ENCODE results near the gene GATAD2B. TPM values are rescaled to one million over a fixed set of nuclear protein-coding genes. Genes with fewer than 3 reads are reported as not detected.
A peak's percentile ranks its signal among the peaks of the same experiment; 100 is the strongest.

GATAD2B gene
- total RNA-seq, 1 donor: 11.6 TPM

GRCh38 chr1:153763365-153764225, 159.2 kb downstream of the GATAD2B start:
- Histone ChIP-seq H3K27ac (ENCODE audit: low read depth, low read length) (no peak overlapping the region), H3K79me2 (ENCODE audit: insufficient read depth, low read length) (no peaks in the 10 kb centered on the region), H3K9me3 (ENCODE audit: low read depth, low read length) (no peaks in the 10 kb centered on the region), H3K4me3 (ENCODE audit: insufficient read depth, low read length) (no peak overlapping the region), H3K4me2 (ENCODE audit: insufficient read depth, low read length) (no peak overlapping the region), H3K4me1 (ENCODE audit: insufficient read depth, low read length) (peaks cover 4% of the 10 kb centered on the region), H4K20me1 (ENCODE audit: insufficient read depth, low read length) (no peaks in the 10 kb centered on the region), H3K36me3 (ENCODE audit: insufficient read depth, low read length) (peaks cover 70% of the 10 kb centered on the region), H3K27me3 (ENCODE audit: insufficient read depth, low read length) (no peaks in the 10 kb centered on the region), H2AFZ (ENCODE audit: low read length) (no peak overlapping the region)
- peak; percentile 77 for DNase-seq (ENCODE audit: insufficient read length, low spot score, missing footprints)
- no peak for TF ChIP-seq CTCF (IDR thresholded peaks at IDR 0.05; ENCODE audit: extremely low read depth, low read depth, low read length)

GRCh38 chr1:153760440-153760839, 162.3 kb downstream of the GATAD2B start:
- Histone ChIP-seq H3K79me2 (ENCODE audit: insufficient read depth, low read length) (no peaks in the 10 kb centered on the region), H3K4me3 (ENCODE audit: insufficient read depth, low read length) (no peak overlapping the region), H4K20me1 (ENCODE audit: insufficient read depth, low read length) (no peaks in the 10 kb centered on the region), H3K9me3 (ENCODE audit: low read depth, low read length) (no peaks in the 10 kb centered on the region), H3K36me3 (ENCODE audit: insufficient read depth, low read length) (peaks cover 65% of the 10 kb centered on the region), H3K4me2 (ENCODE audit: insufficient read depth, low read length) (no peak overlapping the region), H3K27me3 (ENCODE audit: insufficient read depth, low read length) (no peaks in the 10 kb centered on the region), H3K4me1 (ENCODE audit: insufficient read depth, low read length) (peaks cover 4% of the 10 kb centered on the region), H2AFZ (ENCODE audit: low read length) (no peak overlapping the region), H3K27ac (ENCODE audit: low read depth, low read length) (no peak overlapping the region)
- DNase-seq (ENCODE audit: insufficient read length, low spot score, missing footprints): peak; percentile 84
- no peak for TF ChIP-seq CTCF (IDR thresholded peaks at IDR 0.05; ENCODE audit: extremely low read depth, low read depth, low read length)

Small RNAs within 50 kb of the gene (small RNA-seq; reads per million reads assigned to genes)
- gene AL831737.1: not detected
- gene MIR6737: not detected
- not detected for gene RF00019

Other genes starting within 250 kb of the GATAD2B start
- under 0.01 TPM in 1 of 2 replicates, not detected in the other for gene NPR1, start 244.3 kb downstream of the GATAD2B start, total RNA-seq
- 42.4 and 42.7 TPM in 2 replicates for gene INTS3, start 194.9 kb downstream of the GATAD2B start, total RNA-seq
- gene SLC27A3, start 147.6 kb downstream of the GATAD2B start, total RNA-seq: 9.4 and 13.8 TPM in 2 replicates
- gene DENND4B, start 23.7 kb upstream of the GATAD2B start, total RNA-seq: 26.8 and 27.5 TPM in 2 replicates
- 4.7 and 6.8 TPM in 2 replicates for gene CRTC2, start 35.6 kb upstream of the GATAD2B start, total RNA-seq
- 96.3 and 99.0 TPM in 2 replicates for gene SLC39A1, start 40.6 kb upstream of the GATAD2B start, total RNA-seq
- 7.2 and 8.8 TPM in 2 replicates for gene CREB3L4, start 44.9 kb upstream of the GATAD2B start, total RNA-seq
- 146 and 162 TPM in 2 replicates for gene JTB, start 54.7 kb upstream of the GATAD2B start, total RNA-seq
- gene RAB13, start 63.4 kb upstream of the GATAD2B start, total RNA-seq: 72.0 and 78.4 TPM in 2 replicates
- 1,441 and 1,685 TPM in 2 replicates for gene RPS27, start 67.8 kb upstream of the GATAD2B start, total RNA-seq
- under 0.01 TPM in 2 replicates for gene NUP210L, start 232.1 kb upstream of the GATAD2B start, total RNA-seq